GM18517 (cell line): Measurements from ENCODE around the gene PIWIL1.

Experiments used
- ATAC-seq: cut with Tn5 transposase; IDR thresholded peaks from one replicate; pipeline ENCODE4 v1.9.1; 2021; ENCODE audit warnings: mild to moderate bottlenecking, moderate library complexity; ENCODE audit not compliant: unreplicated experiment

PIWIL1 gene

GRCh38 chr12:130372936-130373335, 35.2 kb downstream of the PIWIL1 start:
- no peak for ATAC-seq

- ATAC-seq, result no peak
These were observed 36.4 kb downstream of the PIWIL1 start for GRCh38 chr12:130374083-130374482.

DNA sequence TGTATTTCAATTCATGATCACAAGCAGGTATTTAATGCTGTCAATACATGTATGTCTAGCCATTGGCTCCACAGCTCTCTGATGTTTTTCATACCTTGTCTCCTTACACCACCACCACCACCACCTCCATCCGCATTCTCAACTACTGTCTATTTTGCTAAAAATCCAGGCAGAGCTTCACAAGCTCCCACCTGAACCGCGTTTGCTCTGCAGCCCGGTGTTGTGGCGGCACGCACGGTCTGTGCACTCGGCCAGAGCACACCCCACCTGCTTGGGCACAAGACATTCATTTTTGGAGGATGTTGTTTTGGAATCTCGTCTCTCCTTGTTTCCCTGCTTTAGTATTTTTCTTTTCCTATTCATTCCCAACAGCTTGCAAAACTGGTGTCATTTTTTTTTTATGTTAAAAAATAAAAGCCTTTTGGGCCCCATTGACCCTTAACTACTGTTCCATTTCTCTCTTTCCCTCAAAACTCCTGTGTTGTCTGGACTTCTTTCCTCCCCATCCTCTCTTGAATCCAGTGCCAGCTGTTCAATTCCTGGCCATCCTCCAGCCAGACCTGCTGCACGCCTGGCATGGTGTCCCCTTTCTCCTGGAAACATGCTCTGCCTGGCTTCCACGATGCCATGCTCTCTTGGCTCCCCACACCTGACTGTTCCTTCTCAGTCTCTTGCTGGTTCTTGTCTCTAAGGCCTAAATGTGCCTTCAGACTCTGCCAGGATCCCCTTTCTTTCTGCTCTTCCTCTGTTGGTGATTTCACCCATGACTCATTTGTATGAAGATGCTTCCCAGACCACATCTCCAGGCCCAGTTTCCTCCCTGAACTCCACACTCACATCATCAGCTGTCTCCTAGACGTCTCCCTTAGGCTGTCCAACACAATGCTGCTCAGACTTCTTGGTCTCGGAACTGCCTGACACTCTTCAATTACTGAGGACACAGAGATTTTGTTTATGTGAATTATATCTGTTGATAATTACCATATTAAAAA, 37.9 kb downstream of the PIWIL1 start:
- no peak for ATAC-seq

DNA sequence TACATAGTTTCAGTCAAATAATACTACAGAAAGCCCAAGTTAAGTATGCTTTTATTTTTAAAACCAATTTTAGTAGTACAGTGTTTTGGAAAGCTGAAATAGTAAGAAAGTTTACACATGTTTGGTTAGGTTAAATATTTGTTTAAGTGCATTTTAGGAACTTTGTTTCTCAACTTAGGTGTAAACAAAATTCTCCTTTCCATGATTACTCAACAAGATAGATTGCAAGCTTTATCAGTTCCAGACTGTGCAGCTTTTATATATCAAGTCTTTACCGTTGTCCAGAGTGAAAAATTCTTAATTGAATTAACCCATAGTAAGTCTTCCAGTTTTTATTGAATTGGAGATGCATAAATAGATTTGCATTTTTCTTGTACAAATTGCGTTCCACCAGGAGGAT, 45.1 kb downstream of the PIWIL1 start:
- ATAC-seq, result no peak

GRCh38 chr12:130384234-130384633, 46.5 kb downstream of the PIWIL1 start:
- ATAC-seq, result no peak

- no peak for ATAC-seq
These were observed 47.5 kb downstream of the PIWIL1 start for GRCh38 chr12:130385193-130385592.

- ATAC-seq, result no peak
These were observed 53.5 kb downstream of the PIWIL1 start for GRCh38 chr12:130391186-130391585.

DNA sequence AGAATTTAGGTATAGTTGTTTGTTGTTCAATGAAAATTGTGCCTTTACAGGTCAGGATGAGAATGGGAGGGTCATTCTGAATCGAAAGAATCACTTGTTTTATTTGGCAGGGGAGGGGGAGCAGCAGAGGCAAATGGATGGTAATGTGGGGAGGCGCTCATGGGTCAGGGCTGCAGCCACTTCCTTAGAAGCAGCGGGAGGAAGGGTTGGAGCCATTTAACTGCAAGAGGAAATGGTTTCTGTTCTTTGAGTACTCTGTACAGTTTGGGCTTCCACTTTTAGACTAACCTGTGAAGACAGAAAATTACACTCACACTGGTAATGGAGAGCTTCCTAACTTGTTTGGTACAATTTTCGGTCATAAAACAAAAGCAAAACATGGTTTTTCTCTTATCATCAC, 57.2 kb downstream of the PIWIL1 start:
- ATAC-seq, result no peak

DNA sequence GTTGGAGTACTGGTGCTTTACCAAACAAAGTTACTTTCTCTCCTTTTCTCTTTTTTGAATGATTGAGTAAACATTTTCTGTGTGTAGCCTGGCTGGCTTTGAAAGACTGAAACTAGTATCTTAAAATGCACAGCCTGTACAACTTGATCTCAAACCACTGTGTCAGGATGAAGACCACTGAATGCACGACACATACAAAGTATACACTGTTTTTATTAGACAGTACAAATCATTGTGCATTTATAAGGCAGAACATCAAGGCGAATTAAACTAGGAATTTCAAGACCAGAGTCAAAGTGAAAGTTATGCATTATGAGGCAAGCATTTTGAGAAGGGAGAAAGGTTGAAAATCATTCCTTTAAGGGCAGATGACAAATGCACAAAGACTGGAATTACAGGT, 59.0 kb downstream of the PIWIL1 start:
- ATAC-seq, result no peak

DNA sequence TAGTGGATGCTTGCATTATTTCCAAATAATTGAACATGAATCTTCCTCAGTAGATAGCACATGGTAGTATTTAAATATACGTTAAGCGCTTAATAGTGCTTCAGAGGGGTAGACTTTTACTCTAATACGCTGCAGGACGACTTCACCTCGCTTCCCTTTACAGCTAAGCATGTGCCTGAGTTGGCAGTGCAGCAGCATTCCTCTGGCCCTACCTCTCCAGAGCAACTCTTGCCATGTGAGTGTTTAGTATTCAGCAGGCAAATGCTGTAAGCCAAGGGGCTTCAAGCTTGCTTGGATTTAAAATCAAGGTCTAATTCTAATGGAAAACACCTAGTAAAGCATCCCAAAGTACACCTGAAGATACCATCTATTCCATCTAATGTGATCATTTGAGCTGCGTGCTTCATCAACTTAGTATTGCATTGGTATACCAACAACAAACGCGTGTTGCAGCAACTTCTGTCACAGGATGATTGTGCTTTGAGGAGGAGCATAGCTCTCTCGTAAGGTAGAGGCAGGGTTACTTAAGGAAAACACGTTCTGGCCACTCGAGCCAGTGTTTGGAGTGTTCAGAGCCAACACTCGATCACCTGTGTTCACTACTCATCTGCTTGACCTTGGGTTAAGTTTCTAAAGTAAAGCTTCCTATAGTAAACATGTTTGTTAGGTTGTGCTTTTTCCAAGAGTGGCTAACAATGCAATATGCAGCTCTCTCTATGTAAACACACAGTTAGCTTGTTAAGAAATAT, 60.6 kb downstream of the PIWIL1 start:
- ATAC-seq, result no peak

- ATAC-seq, result no peak
These were observed 64.0 kb downstream of the PIWIL1 start for GRCh38 chr12:130401703-130402102.

DNA sequence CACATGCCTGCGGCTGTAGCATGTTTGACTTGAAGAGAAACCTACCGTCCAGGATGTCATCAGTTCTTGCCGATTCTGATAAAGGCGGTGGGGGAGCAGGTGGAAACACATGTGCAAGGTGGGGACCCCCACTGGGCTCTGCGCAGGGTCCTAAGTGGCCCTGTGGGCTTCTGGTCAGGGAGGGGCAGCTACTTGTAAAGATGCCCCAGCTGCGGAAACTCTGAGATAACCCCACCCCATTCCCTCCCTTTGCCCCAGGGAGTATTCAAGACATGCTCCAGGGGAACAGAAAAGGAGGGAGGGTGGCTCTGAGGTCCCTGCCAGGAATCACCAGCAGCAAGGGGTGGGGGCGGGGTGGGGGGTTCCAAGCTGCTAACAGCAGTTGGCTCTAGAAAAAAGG, 67.6 kb downstream of the PIWIL1 start:
- ATAC-seq, result no peak

GRCh38 chr12:130412384-130412783, 74.7 kb downstream of the PIWIL1 start:
- ATAC-seq, result no peak

DNA sequence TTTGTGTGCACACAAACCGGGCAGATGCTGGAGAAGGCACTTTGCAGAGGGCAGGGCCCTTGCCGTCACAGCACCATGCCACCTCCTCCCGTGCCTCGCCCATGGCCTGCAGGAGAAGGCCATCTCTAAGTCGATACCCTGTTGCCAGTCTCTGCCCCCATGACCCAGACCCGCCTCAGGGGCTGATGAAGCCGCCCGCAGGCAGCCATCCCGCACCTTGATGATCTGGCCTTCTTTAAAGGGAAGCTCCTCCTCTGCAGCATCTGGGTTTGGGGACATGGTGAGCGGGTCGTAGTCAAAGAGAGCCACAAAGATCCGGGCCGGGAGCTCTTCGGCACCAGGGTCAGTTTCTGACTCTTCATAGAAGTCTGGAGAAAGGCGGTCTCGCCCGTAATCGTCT, 76.2 kb downstream of the PIWIL1 start:
- ATAC-seq, result no peak

DNA sequence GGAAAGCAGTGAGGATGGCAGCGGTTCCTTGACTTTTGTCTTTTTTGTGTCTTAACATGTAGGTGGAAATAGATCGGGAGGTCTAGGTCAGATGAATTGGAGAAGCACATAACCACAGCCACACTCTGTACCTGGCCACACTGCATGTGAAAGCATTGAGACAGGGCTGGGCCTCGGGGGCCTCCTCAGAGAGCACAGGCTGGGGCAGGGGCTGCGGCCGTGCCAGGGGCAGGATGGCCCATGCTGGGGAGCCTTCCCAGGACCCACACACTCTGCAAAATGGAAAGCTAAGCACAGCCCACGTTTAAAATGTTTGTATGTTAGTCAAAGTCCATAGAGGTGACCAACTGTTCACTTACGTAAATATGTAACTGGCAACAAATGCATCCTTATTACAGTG, 76.7 kb downstream of the PIWIL1 start:
- no peak for ATAC-seq

GRCh38 chr12:130418251-130418650, 80.6 kb downstream of the PIWIL1 start:
- no peak for ATAC-seq

GRCh38 chr12:130419116-130419515, 81.4 kb downstream of the PIWIL1 start:
- no peak for ATAC-seq

GRCh38 chr12:130420071-130420470, 82.4 kb downstream of the PIWIL1 start:
- no peak for ATAC-seq

- ATAC-seq, result no peak
These were observed 84.2 kb downstream of the PIWIL1 start for GRCh38 chr12:130421896-130422295.
